Inferior parietal cortex (tissue), 1 donor: ENCODE measurements around the gene DCHS1.
A peak's percentile ranks its signal among the peaks of the same experiment; 100 is the strongest.

Source experiments
- DNase-seq: peaks from one replicate; pipeline ENCODE4 v3.0.0-alpha.2; 2016; ENCODE audit errors: extremely low spot score

Gene DCHS1

GRCh38 chr11:6611092-6611962 lies 44.3 kb downstream of the DCHS1 start:
- no peak for DNase-seq

- DNase-seq: no peak
Measured at GRCh38 chr11:6610591-6610990, 45.0 kb downstream of the DCHS1 start.

GRCh38 chr11:6609502-6610015 lies 46.0 kb downstream of the DCHS1 start:
- DNase-seq: no peak

- no peak for DNase-seq
Measured at GRCh38 chr11:6608726-6609501, 46.7 kb downstream of the DCHS1 start.

GRCh38 chr11:6608011-6608410 lies 47.6 kb downstream of the DCHS1 start:
- DNase-seq: no peak

GRCh38 chr11:6607190-6607795 lies 48.3 kb downstream of the DCHS1 start:
- no peak for DNase-seq

- DNase-seq: peak; percentile 69
Measured at GRCh38 chr11:6606471-6607189, 49.0 kb downstream of the DCHS1 start.

GRCh38 chr11:6604790-6605189 lies 50.8 kb downstream of the DCHS1 start:
- no peak for DNase-seq

GRCh38 chr11:6604081-6604626 lies 51.5 kb downstream of the DCHS1 start:
- DNase-seq: peak; percentile 62

GRCh38 chr11:6603287-6604080 lies 52.1 kb downstream of the DCHS1 start, which contains the start of the genes ILK and RRP8:
Gene ILK, plus strand, starts transcription at chr11:6603774. Its CDS starts 498 bp downstream, at chr11:6604272.
Gene RRP8, minus strand, starts transcription at chr11:6603616. Its CDS starts 114 bp downstream, at chr11:6603502.
- peak; percentile 85 for DNase-seq

GRCh38 chr11:6602096-6602940 lies 53.3 kb downstream of the DCHS1 start:
- no peak for DNase-seq

- no peak for DNase-seq
Measured at GRCh38 chr11:6601041-6601461, 54.6 kb downstream of the DCHS1 start.

GRCh38 chr11:6599881-6600390 lies 55.7 kb downstream of the DCHS1 start:
- DNase-seq: no peak

- DNase-seq: no peak
Measured at GRCh38 chr11:6599449-6599848, 56.2 kb downstream of the DCHS1 start.

GRCh38 chr11:6598555-6598954 lies 57.1 kb downstream of the DCHS1 start:
- no peak for DNase-seq

- peak; percentile 67 for DNase-seq
Measured at GRCh38 chr11:6596239-6596877, 59.3 kb downstream of the DCHS1 start.

GRCh38 chr11:6594142-6594768 lies 61.4 kb downstream of the DCHS1 start:
- DNase-seq: no peak

GRCh38 chr11:6588018-6588417 lies 67.6 kb downstream of the DCHS1 start:
- DNase-seq: no peak
